ENCODE data around the gene ZDHHC3. TPM values are rescaled to one million over a fixed set of nuclear protein-coding genes. Genes with fewer than 3 reads are reported as not detected.

Gene ZDHHC3
- total RNA-seq, 1 experiment from 2014 or later = 58.0 TPM

- peaks cover 41% of the 10 kb centered on the region for H3K36me3 Mint-ChIP-seq
These were observed 36.4 kb downstream of the ZDHHC3 start for GRCh38 chr3:44939581-44940036.

GRCh38 chr3:44932986-44933944 lies 42.7 kb downstream of the ZDHHC3 start:
- Mint-ChIP-seq H3K27me3 (ENCODE audit: low read depth) (no peaks in the 10 kb centered on the region), H3K4me3 (no peak overlapping the region), H3K4me1 (peaks cover 10% of the 10 kb centered on the region), H3K36me3 (peaks cover 41% of the 10 kb centered on the region), H3K27ac (no peak overlapping the region; the same call in 1 of the 2 replicates), H3K9me3 (no peaks in the 10 kb centered on the region)
- ChIA-PET POLR2A (no interaction called here), CTCF (interaction anchor here (0.9 kb wide), 1 partner anchor 18 kb away, joined by 5 read pairs; no protein-coding TSS in a partner anchor)
- DNase-seq (ENCODE audit: low spot score) = no peak
- ATAC-seq = no peak
- no peak for TF ChIP-seq IRF2 (CRISPR knock-in tag; IDR thresholded peaks at IDR 0.05; ENCODE audit: borderline replicate concordance, low read depth)
- no peak for TF ChIP-seq CBFB (CRISPR knock-in tag; IDR thresholded peaks at IDR 0.05; ENCODE audit: low read depth)
- TF ChIP-seq, protein P1, sequence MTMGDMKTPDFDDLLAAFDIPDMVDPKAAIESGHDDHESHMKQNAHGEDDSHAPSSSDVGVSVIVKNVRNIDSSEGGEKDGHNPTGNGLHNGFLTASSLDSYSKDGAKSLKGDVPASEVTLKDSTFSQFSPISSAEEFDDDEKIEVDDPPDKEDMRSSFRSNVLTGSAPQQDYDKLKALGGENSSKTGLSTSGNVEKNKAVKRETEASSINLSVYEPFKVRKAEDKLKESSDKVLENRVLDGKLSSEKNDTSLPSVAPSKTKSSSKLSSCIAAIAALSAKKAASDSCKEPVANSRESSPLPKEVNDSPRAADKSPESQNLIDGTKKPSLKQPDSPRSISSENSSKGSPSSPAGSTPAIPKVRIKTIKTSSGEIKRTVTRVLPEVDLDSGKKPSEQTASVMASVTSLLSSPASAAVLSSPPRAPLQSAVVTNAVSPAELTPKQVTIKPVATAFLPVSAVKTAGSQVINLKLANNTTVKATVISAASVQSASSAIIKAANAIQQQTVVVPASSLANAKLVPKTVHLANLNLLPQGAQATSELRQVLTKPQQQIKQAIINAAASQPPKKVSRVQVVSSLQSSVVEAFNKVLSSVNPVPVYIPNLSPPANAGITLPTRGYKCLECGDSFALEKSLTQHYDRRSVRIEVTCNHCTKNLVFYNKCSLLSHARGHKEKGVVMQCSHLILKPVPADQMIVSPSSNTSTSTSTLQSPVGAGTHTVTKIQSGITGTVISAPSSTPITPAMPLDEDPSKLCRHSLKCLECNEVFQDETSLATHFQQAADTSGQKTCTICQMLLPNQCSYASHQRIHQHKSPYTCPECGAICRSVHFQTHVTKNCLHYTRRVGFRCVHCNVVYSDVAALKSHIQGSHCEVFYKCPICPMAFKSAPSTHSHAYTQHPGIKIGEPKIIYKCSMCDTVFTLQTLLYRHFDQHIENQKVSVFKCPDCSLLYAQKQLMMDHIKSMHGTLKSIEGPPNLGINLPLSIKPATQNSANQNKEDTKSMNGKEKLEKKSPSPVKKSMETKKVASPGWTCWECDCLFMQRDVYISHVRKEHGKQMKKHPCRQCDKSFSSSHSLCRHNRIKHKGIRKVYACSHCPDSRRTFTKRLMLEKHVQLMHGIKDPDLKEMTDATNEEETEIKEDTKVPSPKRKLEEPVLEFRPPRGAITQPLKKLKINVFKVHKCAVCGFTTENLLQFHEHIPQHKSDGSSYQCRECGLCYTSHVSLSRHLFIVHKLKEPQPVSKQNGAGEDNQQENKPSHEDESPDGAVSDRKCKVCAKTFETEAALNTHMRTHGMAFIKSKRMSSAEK (CRISPR knock-in tag; IDR thresholded peaks at IDR 0.05; ENCODE audit: borderline replicate concordance) = no peak
- TF ChIP-seq FOXK1 (CRISPR knock-in tag; IDR thresholded peaks at IDR 0.05) = no peak
- TF ChIP-seq, protein P2, sequence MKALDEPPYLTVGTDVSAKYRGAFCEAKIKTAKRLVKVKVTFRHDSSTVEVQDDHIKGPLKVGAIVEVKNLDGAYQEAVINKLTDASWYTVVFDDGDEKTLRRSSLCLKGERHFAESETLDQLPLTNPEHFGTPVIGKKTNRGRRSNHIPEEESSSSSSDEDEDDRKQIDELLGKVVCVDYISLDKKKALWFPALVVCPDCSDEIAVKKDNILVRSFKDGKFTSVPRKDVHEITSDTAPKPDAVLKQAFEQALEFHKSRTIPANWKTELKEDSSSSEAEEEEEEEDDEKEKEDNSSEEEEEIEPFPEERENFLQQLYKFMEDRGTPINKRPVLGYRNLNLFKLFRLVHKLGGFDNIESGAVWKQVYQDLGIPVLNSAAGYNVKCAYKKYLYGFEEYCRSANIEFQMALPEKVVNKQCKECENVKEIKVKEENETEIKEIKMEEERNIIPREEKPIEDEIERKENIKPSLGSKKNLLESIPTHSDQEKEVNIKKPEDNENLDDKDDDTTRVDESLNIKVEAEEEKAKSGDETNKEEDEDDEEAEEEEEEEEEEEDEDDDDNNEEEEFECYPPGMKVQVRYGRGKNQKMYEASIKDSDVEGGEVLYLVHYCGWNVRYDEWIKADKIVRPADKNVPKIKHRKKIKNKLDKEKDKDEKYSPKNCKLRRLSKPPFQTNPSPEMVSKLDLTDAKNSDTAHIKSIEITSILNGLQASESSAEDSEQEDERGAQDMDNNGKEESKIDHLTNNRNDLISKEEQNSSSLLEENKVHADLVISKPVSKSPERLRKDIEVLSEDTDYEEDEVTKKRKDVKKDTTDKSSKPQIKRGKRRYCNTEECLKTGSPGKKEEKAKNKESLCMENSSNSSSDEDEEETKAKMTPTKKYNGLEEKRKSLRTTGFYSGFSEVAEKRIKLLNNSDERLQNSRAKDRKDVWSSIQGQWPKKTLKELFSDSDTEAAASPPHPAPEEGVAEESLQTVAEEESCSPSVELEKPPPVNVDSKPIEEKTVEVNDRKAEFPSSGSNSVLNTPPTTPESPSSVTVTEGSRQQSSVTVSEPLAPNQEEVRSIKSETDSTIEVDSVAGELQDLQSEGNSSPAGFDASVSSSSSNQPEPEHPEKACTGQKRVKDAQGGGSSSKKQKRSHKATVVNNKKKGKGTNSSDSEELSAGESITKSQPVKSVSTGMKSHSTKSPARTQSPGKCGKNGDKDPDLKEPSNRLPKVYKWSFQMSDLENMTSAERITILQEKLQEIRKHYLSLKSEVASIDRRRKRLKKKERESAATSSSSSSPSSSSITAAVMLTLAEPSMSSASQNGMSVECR (CRISPR knock-in tag; IDR thresholded peaks at IDR 0.05; ENCODE audit: borderline replicate concordance) = no peak
- no peak for TF ChIP-seq SMAD3 (CRISPR knock-in tag; IDR thresholded peaks at IDR 0.05; ENCODE audit: borderline replicate concordance)
- no peak for TF ChIP-seq HMGA2 (CRISPR knock-in tag; IDR thresholded peaks at IDR 0.05)
- no peak for TF ChIP-seq FOXP1 (CRISPR knock-in tag; IDR thresholded peaks at IDR 0.05; ENCODE audit: borderline replicate concordance)
- no peak for TF ChIP-seq ZNF423 (CRISPR knock-in tag; IDR thresholded peaks at IDR 0.05)
- TF ChIP-seq GRHL2 (CRISPR knock-in tag; IDR thresholded peaks at IDR 0.05; ENCODE audit: insufficient replicate concordance, severe bottlenecking) = no peak
- no peak for TF ChIP-seq NFYB (CRISPR knock-in tag; conservative IDR thresholded peaks at IDR 0.05; ENCODE audit: low read depth)

More at GRCh38 chr3:44939581-44940036, 36.4 kb downstream of the ZDHHC3 start:
- ChIA-PET CTCF (interaction anchor here (1.3 kb wide), 1 partner anchor 12 kb away, joined by 4 read pairs; no protein-coding TSS in a partner anchor), POLR2A (no interaction called here)
- Mint-ChIP-seq H3K4me3 (no peak overlapping the region), H3K9me3 (no peaks in the 10 kb centered on the region), H3K27me3 (ENCODE audit: low read depth) (no peaks in the 10 kb centered on the region), H3K4me1 (no peaks in the 10 kb centered on the region), H3K27ac (no peak overlapping the region)
- ATAC-seq (no peak), DNase-seq (ENCODE audit: low spot score) (no peak)
- TF ChIP-seq FOXJ3 (CRISPR knock-in tag; IDR thresholded peaks at IDR 0.05; ENCODE audit: borderline replicate concordance) = no peak
- no peak for TF ChIP-seq SOX15 (CRISPR knock-in tag; IDR thresholded peaks at IDR 0.05)
- no peak for TF ChIP-seq NR3C1 (CRISPR knock-in tag; conservative IDR thresholded peaks at IDR 0.05; ENCODE audit: low read depth)
- no peak for TF ChIP-seq AR (CRISPR knock-in tag; IDR thresholded peaks at IDR 0.05)
- TF ChIP-seq PREB (CRISPR knock-in tag; IDR thresholded peaks at IDR 0.05; ENCODE audit: borderline replicate concordance) = no peak
- no peak for TF ChIP-seq ZNF121 (CRISPR knock-in tag; IDR thresholded peaks at IDR 0.05)
- TF ChIP-seq GABPB1 (CRISPR knock-in tag; IDR thresholded peaks at IDR 0.05) = no peak
- no peak for TF ChIP-seq TP53 (CRISPR knock-in tag; IDR thresholded peaks at IDR 0.05)
- TF ChIP-seq JUN (CRISPR knock-in tag; IDR thresholded peaks at IDR 0.05) = no peak
